GM13976 (cell line): Measurements from ENCODE around the gene KIF1A.

Experiments
- DNase-seq: peaks from one replicate; pipeline ENCODE4 v3.0.0; 2012; ENCODE audit warnings: low spot score
- in situ Hi-C: fragments of 300-500 bp; cut with MboI; formaldehyde crosslinking; loops from one replicate; pipeline ENCODE4 v1.12.0; 2022; ENCODE audit warnings: low sequenced_read_pairs, mixed read lengths, inconsistent platforms; ENCODE audit not compliant: unreplicated experiment
- TF ChIP-seq, protein P1 (sequence below): IDR thresholded peaks from 2 replicates; pipeline ENCODE4 v1.5.1; 2012; ENCODE audit warnings: borderline replicate concordance, mild to moderate bottlenecking; ENCODE audit not compliant: insufficient read depth; ENCODE audit errors: extremely low read depth, missing control alignments, control extremely low read depth

The KIF1A gene

GRCh38 chr2:240735476-240735875, 84.5 kb downstream of the KIF1A start:
- TF ChIP-seq, protein P1, sequence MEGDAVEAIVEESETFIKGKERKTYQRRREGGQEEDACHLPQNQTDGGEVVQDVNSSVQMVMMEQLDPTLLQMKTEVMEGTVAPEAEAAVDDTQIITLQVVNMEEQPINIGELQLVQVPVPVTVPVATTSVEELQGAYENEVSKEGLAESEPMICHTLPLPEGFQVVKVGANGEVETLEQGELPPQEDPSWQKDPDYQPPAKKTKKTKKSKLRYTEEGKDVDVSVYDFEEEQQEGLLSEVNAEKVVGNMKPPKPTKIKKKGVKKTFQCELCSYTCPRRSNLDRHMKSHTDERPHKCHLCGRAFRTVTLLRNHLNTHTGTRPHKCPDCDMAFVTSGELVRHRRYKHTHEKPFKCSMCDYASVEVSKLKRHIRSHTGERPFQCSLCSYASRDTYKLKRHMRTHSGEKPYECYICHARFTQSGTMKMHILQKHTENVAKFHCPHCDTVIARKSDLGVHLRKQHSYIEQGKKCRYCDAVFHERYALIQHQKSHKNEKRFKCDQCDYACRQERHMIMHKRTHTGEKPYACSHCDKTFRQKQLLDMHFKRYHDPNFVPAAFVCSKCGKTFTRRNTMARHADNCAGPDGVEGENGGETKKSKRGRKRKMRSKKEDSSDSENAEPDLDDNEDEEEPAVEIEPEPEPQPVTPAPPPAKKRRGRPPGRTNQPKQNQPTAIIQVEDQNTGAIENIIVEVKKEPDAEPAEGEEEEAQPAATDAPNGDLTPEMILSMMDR, result no peak
- in situ Hi-C loops, result no loop called here
- DNase-seq, result no peak

GRCh38 chr2:240734756-240735155, 85.3 kb downstream of the KIF1A start:
- TF ChIP-seq, protein P1, result no peak
- DNase-seq, result no peak
- in situ Hi-C loops, result no loop called here

DNA sequence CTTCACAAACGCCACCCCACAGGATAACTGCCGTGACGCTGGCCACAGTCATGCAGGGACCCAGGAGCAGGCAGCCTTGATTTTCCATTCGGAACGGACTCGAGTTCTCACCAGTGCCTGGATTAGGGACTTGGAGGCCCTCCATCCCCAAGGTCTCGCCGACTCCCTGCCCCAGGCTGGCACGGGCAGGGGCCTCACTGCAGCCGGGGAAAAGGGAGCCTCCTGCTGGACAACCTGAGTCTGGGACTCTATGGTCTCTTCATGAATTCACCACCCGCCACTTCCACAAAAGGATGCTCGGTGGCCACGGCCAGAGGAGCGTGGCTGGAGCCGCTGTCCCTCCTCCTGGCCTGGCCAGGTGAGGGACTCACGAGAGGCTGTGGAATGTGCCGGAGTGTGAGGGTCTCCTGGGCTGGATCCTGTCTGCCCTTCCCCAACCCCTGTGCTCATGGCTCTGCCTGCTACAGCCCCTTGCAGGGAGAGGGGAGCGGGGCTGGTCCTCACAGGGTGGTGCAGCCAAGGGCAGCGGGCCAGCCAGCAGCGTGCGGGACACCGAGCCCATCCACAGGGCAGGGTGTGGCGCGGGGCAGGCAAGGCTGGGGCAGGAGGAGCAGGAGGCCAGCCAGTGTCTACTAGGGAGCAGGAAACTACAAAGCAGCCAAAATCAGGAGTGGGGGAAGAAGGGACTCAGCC, 86.1 kb downstream of the KIF1A start:
- DNase-seq, result no peak
- in situ Hi-C loops, result no loop called here
- TF ChIP-seq, protein P1, result no peak

DNA sequence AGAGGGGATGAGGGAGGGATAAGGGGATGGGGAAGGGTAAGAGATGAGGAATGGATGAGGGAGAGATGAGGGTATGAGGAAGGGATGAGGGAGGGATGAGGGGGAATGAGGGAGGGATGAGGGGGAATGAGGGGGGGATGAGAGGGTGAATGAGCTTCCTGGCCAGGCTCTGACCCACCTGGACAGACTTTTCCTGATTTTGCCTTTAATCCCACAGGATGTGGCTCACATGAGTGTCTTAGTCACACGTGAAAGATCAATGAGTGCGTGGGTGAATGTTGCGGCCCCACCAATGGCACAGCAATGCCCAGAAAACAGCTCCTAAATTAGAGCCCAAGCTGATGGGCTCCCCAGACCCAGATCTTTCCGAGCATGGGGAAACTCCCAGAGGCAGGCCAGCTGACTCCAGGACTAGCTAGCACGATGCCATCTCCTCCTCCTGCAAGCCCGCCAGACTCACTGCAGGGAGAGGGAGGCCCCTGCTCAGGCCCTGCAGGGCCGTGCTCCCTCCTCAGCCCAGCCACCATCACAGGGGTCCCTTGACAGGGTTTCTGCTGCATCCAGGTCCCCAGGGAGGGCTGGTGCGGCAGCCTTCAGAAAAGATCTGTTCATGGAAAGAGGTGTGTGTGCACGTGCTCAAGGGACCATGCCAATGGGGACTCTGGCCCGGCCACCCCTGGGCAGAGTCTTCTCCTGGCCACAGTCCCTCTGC, 87.0 kb downstream of the KIF1A start:
- TF ChIP-seq, protein P1, result no peak
- in situ Hi-C loops, result no loop called here
- DNase-seq, result no peak

DNA sequence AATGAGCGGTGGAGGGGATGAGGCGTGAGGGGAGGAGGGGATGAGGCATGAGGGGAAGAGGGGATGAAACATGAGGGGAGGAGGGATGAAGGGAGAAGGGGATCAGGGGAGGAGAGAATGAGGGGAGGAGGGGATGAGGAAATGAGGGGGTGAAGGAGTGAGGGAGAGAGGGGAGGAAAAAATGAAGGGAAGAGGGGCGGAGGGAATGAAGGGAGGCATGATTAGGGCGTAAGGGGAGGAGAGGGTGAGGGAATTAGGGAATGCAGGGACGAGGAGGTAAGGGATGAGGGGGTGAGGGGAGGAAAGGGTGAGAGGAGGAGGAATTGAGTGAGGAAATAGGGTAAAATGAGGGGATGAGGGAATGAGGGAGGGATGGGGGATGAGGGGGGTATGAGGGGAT, 87.8 kb downstream of the KIF1A start:
- in situ Hi-C loops, result no loop called here

GRCh38 chr2:240731178-240731545, 88.9 kb downstream of the KIF1A start:
- DNase-seq, result no peak
- in situ Hi-C loops, result no loop called here
- TF ChIP-seq, protein P1, result no peak

More for the DNA sequence above, 87.8 kb downstream of the KIF1A start:
- TF ChIP-seq, protein P1, result no peak
- no peak for DNase-seq
